Activated naive CD8-positive, alpha-beta T cell treated with anti-CD3 and anti-CD28 coated beads, Interleukin-2, amount 50 U/mL, for 16 hours (primary cell): Measurements from ENCODE around the gene MTHFSD.

ENCODE experiments used
- DNase-seq: peaks from one replicate; pipeline ENCODE4 v3.0.0-alpha.2; 2020; ENCODE audit warnings: low read depth, low spot score

The MTHFSD gene

GRCh38 chr16:86584071-86584685 is 29.1 kb upstream of the MTHFSD start:
- DNase-seq = no peak

- DNase-seq = no peak
Observed at GRCh38 chr16:86581458-86581857, 26.4 kb upstream of the MTHFSD start.

GRCh38 chr16:86580791-86581170 is 25.7 kb upstream of the MTHFSD start:
- no peak for DNase-seq

GRCh38 chr16:86580063-86580790 is 25.2 kb upstream of the MTHFSD start:
- DNase-seq = no peak

GRCh38 chr16:86579268-86580062 is 24.4 kb upstream of the MTHFSD start:
- no peak for DNase-seq

GRCh38 chr16:86578611-86579267 is 23.7 kb upstream of the MTHFSD start:
- DNase-seq = no peak

- DNase-seq = no peak
Observed at GRCh38 chr16:86578061-86578599, 23.1 kb upstream of the MTHFSD start, which contains the start of gene FOXL1. FOXL1 (plus strand) TSS chr16:86578549; CDS start chr16:86578724, 175 bp downstream.

GRCh38 chr16:86577314-86577971 is 22.4 kb upstream of the MTHFSD start:
- DNase-seq = no peak

GRCh38 chr16:86576591-86577313 is 21.7 kb upstream of the MTHFSD start:
- no peak for DNase-seq

GRCh38 chr16:86575754-86576557 is 20.9 kb upstream of the MTHFSD start:
- no peak for DNase-seq

- no peak for DNase-seq
Observed at GRCh38 chr16:86575095-86575685, 20.2 kb upstream of the MTHFSD start.

GRCh38 chr16:86574646-86575045 is 19.6 kb upstream of the MTHFSD start:
- DNase-seq = no peak

GRCh38 chr16:86573646-86574508 is 18.8 kb upstream of the MTHFSD start:
- no peak for DNase-seq

GRCh38 chr16:86573215-86573614 is 18.2 kb upstream of the MTHFSD start:
- no peak for DNase-seq

- DNase-seq = no peak
Observed at GRCh38 chr16:86572606-86573005, 17.6 kb upstream of the MTHFSD start.

- no peak for DNase-seq
Observed at GRCh38 chr16:86572041-86572521, 17.0 kb upstream of the MTHFSD start.

GRCh38 chr16:86571530-86571915 is 16.5 kb upstream of the MTHFSD start:
- no peak for DNase-seq
